Measurements from ENCODE around the gene CD244. TPM values are rescaled to one million over a fixed set of nuclear protein-coding genes. Genes with fewer than 3 reads are reported as not detected.

The CD244 gene
- total RNA-seq, 1 donor from 2014 or later: not detected

DNA sequence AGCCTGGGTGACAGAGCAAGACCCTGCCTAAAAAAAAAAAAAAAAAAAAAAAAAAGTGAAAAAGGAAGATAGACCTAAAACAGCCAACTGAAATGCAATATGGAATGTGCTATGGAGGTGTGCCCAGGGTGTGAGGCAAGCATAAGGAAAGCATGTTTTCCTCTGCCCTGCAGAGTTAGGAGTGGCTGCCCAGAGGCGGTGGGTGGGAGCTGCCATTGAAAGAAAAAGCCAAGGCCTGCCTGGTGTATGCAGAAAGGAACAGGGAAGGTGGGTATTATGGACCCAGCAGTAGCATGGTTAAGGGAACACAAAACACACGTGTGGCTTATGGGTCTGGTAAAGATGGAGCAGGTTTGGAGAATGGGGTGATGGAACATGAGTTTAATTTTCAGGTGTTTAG is 8.9 kb downstream of the CD244 start:
- Mint-ChIP-seq H3K9me3 (ENCODE audit: low read depth) (no peaks in the 10 kb centered on the region), H3K4me3 (ENCODE audit: low read depth) (no peak overlapping the region), H3K4me1 (ENCODE audit: low read depth) (no peaks in the 10 kb centered on the region), H3K27ac (no peak overlapping the region), H3K36me3 (ENCODE audit: insufficient read depth) (no peaks in the 10 kb centered on the region), H3K27me3 (no peaks in the 10 kb centered on the region)
- no peak for DNase-seq (ENCODE audit: low spot score, unreplicated experiment)
- no peak for TF ChIP-seq CTCF (IDR thresholded peaks at IDR 0.05; ENCODE audit: unreplicated experiment)

DNA sequence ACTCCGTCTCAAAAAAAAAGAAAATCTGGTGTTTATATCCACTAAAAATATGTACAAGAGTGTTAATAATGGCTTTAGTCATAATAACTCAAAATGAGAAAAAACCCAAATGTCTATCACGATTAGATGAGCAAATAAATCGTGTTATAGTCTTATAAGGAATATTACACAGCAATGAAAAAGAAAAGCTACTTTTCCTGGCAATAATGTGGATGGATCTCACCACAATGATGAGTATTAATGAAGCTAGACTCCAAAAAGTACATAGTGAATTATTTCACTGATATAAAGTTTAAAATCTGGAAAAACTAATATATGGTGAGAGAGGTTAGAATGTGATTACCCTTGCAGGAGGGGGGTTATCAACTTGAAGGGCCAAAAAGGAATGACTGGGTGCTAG is 9.7 kb downstream of the CD244 start:
- no peak for DNase-seq (ENCODE audit: low spot score, unreplicated experiment)
- TF ChIP-seq CTCF (IDR thresholded peaks at IDR 0.05; ENCODE audit: unreplicated experiment): no peak
- no peaks in the 10 kb centered on the region for H3K9me3 Mint-ChIP-seq (ENCODE audit: low read depth)
- H3K27me3 Mint-ChIP-seq: no peaks in the 10 kb centered on the region
- H3K4me1 Mint-ChIP-seq (ENCODE audit: low read depth): no peaks in the 10 kb centered on the region
- no peak overlapping the region for H3K27ac Mint-ChIP-seq
- H3K4me3 Mint-ChIP-seq (ENCODE audit: low read depth): no peak overlapping the region
- no peaks in the 10 kb centered on the region for H3K36me3 Mint-ChIP-seq (ENCODE audit: insufficient read depth)

DNA sequence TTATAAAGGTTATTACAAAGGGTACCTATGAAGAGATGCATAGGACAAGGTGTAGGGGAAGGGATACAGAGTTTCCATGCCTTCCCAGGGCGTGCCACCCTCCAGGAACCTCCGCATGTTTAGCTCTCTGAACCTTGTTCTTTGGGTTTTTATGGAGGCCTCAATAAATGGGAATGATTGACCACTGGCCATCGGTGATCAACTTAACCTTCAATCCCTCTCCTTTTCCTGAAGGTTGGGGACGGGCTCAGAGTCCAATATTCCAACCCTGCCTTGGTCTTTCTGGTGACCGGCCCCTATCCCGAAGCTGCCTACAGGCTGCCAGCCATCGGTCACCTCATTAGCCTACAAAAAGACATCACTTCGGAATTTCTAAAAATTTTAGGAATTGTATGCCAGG is 11.7 kb downstream of the CD244 start:
- Mint-ChIP-seq H3K27me3 (no peaks in the 10 kb centered on the region), H3K27ac (no peak overlapping the region)
- no peak for TF ChIP-seq CTCF (IDR thresholded peaks at IDR 0.05; ENCODE audit: unreplicated experiment)

DNA sequence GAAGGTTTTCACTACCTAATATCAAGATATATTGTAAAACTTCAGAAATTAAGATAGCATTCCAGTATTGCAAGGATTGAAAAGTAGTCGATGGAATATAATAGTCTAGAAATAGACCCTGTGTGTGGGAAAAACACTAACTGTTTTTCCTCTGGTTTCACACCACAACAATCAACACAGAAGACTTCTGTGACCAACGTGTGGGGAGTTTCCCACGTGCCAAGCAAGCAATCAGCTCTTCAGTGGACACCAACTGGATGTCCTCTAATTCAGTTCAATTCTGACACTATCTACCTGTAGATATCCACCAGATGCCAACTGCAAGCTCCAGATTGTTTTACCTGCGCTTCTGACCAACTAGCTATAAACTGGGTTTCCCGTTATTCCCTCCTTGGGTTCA is 12.1 kb downstream of the CD244 start:
- TF ChIP-seq CTCF (IDR thresholded peaks at IDR 0.05; ENCODE audit: unreplicated experiment): no peak
- no peaks in the 10 kb centered on the region for H3K27me3 Mint-ChIP-seq
- H3K4me3 Mint-ChIP-seq (ENCODE audit: low read depth): no peak overlapping the region
- no peak for DNase-seq (ENCODE audit: low spot score, unreplicated experiment)
- no peak overlapping the region for H3K27ac Mint-ChIP-seq
- no peaks in the 10 kb centered on the region for H3K4me1 Mint-ChIP-seq (ENCODE audit: low read depth)
- no peaks in the 10 kb centered on the region for H3K36me3 Mint-ChIP-seq (ENCODE audit: insufficient read depth)
- H3K9me3 Mint-ChIP-seq (ENCODE audit: low read depth): no peaks in the 10 kb centered on the region

More for the DNA sequence above, 11.7 kb downstream of the CD244 start:
- DNase-seq (ENCODE audit: low spot score, unreplicated experiment): no peak
- Mint-ChIP-seq H3K4me1 (ENCODE audit: low read depth) (no peaks in the 10 kb centered on the region), H3K4me3 (ENCODE audit: low read depth) (no peak overlapping the region), H3K9me3 (ENCODE audit: low read depth) (no peaks in the 10 kb centered on the region), H3K36me3 (ENCODE audit: insufficient read depth) (no peaks in the 10 kb centered on the region)

DNA sequence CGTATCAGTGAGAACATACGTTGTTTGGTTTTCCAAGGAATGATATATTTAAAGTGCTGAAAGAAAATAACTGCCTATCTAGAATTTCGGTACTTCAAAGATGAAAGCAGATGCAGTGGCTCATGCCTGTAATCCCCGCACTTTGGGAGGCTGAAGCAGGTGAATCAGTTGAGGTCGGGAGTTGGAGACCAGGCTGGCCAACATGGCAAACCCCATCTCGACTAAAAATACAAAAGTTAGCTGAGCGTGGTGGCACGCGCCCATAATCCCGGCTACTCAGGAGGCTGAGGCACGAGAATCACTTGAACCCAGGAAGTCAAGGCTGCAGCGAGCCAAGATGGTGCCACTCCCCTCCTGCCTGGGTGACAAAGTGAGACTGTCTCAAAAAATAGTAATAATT is 16.4 kb downstream of the CD244 start:
- TF ChIP-seq CTCF (IDR thresholded peaks at IDR 0.05; ENCODE audit: unreplicated experiment): no peak
- Mint-ChIP-seq H3K4me1 (ENCODE audit: low read depth) (no peaks in the 10 kb centered on the region), H3K27ac (no peak overlapping the region), H3K27me3 (no peaks in the 10 kb centered on the region), H3K9me3 (ENCODE audit: low read depth) (peaks cover 3% of the 10 kb centered on the region), H3K4me3 (ENCODE audit: low read depth) (no peak overlapping the region), H3K36me3 (ENCODE audit: insufficient read depth) (no peaks in the 10 kb centered on the region)
- no peak for DNase-seq (ENCODE audit: low spot score, unreplicated experiment)
